ENCODE measurements around the gene C12orf50. TPM values are rescaled to one million over a fixed set of nuclear protein-coding genes. Genes with fewer than 3 reads are reported as not detected.

The C12orf50 gene
- total and polyA plus RNA-seq, 9 of the 15 experiments (the other 6 are each of a cell fraction or from before 2014, with no cell fraction given): 0.07 to 0.14 (median 0.11) TPM; not detected in 6

DNA sequence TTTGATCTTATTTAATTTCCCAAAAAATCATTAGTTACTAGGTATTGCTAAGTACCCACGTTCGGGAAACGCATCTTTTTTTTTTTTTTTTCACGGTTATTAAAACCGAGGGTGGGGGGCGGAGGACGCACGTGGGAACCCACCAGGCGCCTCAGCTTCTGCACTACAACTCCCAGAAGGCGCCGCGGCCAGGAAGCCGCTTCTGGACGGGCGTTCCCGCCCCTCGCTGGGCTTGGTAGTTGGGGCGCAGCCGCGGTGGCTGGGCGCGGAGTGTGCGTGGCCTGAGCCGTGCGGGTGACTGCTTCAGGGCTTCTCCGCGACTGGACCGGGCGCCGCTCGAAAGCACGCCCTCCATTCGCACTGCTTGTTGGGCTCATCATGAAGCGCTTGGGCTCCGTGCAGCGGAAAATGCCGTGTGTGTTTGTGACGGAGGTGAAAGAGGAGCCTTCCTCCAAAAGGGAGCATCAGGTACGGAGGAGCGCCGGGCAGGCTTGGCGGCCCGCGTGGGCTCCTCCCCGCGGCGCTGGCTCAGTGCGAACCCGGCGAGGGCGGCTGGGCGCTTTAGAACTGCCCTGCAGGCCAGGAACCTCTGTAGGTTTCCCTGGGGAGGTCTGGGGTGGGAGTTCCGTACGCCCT, 6.2 kb upstream of the C12orf50 start (continued):
- TF ChIP-seq, protein P1, sequence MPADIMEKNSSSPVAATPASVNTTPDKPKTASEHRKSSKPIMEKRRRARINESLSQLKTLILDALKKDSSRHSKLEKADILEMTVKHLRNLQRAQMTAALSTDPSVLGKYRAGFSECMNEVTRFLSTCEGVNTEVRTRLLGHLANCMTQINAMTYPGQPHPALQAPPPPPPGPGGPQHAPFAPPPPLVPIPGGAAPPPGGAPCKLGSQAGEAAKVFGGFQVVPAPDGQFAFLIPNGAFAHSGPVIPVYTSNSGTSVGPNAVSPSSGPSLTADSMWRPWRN (IDR thresholded peaks at IDR 0.05; ENCODE audit: low read depth): no peak
- peak; percentile 85 for TF ChIP-seq MAX (CRISPR knock-in tag; IDR thresholded peaks at IDR 0.05)
- 0 out of 2 replicates have a peak, but pooled peaks have one; percentile 15 for TF ChIP-seq SAFB (IDR thresholded peaks at IDR 0.05; ENCODE audit: borderline replicate concordance, low read depth, low read length)
- TF ChIP-seq RAD51 (IDR thresholded peaks at IDR 0.05; ENCODE audit: borderline replicate concordance, low read depth): peak; percentile 50; the same call in 1 of the 2 replicates
- TF ChIP-seq PHF20 (IDR thresholded peaks at IDR 0.05; ENCODE audit: partially characterized antibody): peak; percentile 66
- TF ChIP-seq ARNT (IDR thresholded peaks at IDR 0.05): peak in 1 of 2 experiments; percentile 51; a peak in 1 of 4 replicates
- no peak for TF ChIP-seq TCF7L2 (IDR thresholded peaks at IDR 0.05; ENCODE audit: low read depth, low read length)
- no peak for TF ChIP-seq U2AF1 (optimal IDR thresholded peaks at IDR 0.05; ENCODE audit: low read depth, low read length)
- no peak for TF ChIP-seq PREB (CRISPR knock-in tag; IDR thresholded peaks at IDR 0.05)
- no peak for TF ChIP-seq HDAC3 (IDR thresholded peaks at IDR 0.05; ENCODE audit: borderline replicate concordance, partially characterized antibody)
- TF ChIP-seq, protein P2, sequence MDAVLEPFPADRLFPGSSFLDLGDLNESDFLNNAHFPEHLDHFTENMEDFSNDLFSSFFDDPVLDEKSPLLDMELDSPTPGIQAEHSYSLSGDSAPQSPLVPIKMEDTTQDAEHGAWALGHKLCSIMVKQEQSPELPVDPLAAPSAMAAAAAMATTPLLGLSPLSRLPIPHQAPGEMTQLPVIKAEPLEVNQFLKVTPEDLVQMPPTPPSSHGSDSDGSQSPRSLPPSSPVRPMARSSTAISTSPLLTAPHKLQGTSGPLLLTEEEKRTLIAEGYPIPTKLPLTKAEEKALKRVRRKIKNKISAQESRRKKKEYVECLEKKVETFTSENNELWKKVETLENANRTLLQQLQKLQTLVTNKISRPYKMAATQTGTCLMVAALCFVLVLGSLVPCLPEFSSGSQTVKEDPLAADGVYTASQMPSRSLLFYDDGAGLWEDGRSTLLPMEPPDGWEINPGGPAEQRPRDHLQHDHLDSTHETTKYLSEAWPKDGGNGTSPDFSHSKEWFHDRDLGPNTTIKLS (IDR thresholded peaks at IDR 0.05; ENCODE audit: borderline replicate concordance, low read depth): peak; percentile 64; the same call in 1 of the 2 replicates
- peak; percentile 48; the same call in 1 of the 2 replicates for TF ChIP-seq ZBTB1 (CRISPR knock-in tag; IDR thresholded peaks at IDR 0.05; ENCODE audit: borderline replicate concordance, low read depth)
- TF ChIP-seq HNRNPUL1 (IDR thresholded peaks at IDR 0.05; ENCODE audit: low read length): no peak
- peak; percentile 81; the same call in 1 of the 2 replicates for TF ChIP-seq MTA3 (IDR thresholded peaks at IDR 0.05; ENCODE audit: borderline replicate concordance)
- peak; percentile 44 for TF ChIP-seq CREB1 (IDR thresholded peaks at IDR 0.05)
- TF ChIP-seq CREB1 (CRISPR knock-in tag; IDR thresholded peaks at IDR 0.05): peak; percentile 70
- TF ChIP-seq HDAC2 (IDR thresholded peaks at IDR 0.05): peak; percentile 31; the same call in 1 of the 2 replicates
- no peak for TF ChIP-seq HIVEP1 (CRISPR knock-in tag; IDR thresholded peaks at IDR 0.05)
- TF ChIP-seq CC2D1A (IDR thresholded peaks at IDR 0.05): no peak
- TF ChIP-seq CREBBP (IDR thresholded peaks at IDR 0.05; ENCODE audit: low read depth, low read length): no peak
- no peak for TF ChIP-seq PHB (CRISPR knock-in tag; IDR thresholded peaks at IDR 0.05)
- TF ChIP-seq HMGN3 (IDR thresholded peaks at IDR 0.05; ENCODE audit: borderline replicate concordance, extremely low read depth, insufficient read length, low read depth, low read length): peak; percentile 74
- TF ChIP-seq MBD2 (IDR thresholded peaks at IDR 0.05; ENCODE audit: borderline replicate concordance, low read depth): peak; percentile 62; the same call in 1 of the 2 replicates
- no peak for TF ChIP-seq ZNF584 (CRISPR knock-in tag; IDR thresholded peaks at IDR 0.05; ENCODE audit: low read depth)
- TF ChIP-seq KAT7 (CRISPR knock-in tag; IDR thresholded peaks at IDR 0.05; ENCODE audit: borderline replicate concordance): no peak
- TF ChIP-seq, protein P3, sequence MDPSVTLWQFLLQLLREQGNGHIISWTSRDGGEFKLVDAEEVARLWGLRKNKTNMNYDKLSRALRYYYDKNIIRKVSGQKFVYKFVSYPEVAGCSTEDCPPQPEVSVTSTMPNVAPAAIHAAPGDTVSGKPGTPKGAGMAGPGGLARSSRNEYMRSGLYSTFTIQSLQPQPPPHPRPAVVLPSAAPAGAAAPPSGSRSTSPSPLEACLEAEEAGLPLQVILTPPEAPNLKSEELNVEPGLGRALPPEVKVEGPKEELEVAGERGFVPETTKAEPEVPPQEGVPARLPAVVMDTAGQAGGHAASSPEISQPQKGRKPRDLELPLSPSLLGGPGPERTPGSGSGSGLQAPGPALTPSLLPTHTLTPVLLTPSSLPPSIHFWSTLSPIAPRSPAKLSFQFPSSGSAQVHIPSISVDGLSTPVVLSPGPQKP (CRISPR knock-in tag; IDR thresholded peaks at IDR 0.05): no peak
